Measurements from ENCODE around the gene KCNIP3. TPM values are rescaled to one million over a fixed set of nuclear protein-coding genes. Genes with fewer than 3 reads are reported as not detected.

The KCNIP3 gene
- total RNA-seq, 1 donor from 2014 or later, result 27.5 TPM

DNA sequence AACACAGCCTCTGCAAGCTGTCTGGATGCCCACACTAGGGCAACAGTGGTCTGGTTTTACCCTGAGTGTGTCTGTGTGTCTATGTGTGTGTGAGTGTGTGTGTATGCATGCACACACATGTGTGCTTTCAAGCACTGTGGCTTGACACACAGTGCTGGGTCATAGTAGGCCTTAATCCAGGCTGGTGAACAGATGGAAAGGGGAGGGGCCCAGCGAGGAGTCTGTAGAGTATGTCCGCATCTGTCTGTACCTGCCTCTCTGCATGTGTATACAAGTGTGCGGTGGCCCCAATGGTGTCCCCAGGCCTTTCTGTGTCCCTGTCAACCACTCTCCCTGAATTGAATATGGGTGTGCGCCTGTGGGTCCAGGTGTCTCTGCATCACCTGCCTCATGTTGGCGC lies 9.3 kb upstream of the KCNIP3 start:
- Histone ChIP-seq H3K27me3 (no peaks in the 10 kb centered on the region), H3K9me3 (no peaks in the 10 kb centered on the region), H3K36me3 (peaks cover 0 to 6% of the 10 kb centered on the region in 2 donors), H3K4me3 (no peak overlapping the region), H3K27ac (no peak overlapping the region), H3K4me1 (no peaks in the 10 kb centered on the region)
- no peak for DNase-seq (ENCODE audit: extremely low spot score in 2 of 2)
- intact Hi-C loops (cut with DNase I), result no loop called here
- TF ChIP-seq POLR2AphosphoS5 (IDR thresholded peaks at IDR 0.05; ENCODE audit: insufficient read depth in 1 of 2, low read depth in 1 of 2) (no peak), CTCF (IDR thresholded peaks at IDR 0.05) (no peak), POLR2A (IDR thresholded peaks at IDR 0.05) (no peak)

DNA sequence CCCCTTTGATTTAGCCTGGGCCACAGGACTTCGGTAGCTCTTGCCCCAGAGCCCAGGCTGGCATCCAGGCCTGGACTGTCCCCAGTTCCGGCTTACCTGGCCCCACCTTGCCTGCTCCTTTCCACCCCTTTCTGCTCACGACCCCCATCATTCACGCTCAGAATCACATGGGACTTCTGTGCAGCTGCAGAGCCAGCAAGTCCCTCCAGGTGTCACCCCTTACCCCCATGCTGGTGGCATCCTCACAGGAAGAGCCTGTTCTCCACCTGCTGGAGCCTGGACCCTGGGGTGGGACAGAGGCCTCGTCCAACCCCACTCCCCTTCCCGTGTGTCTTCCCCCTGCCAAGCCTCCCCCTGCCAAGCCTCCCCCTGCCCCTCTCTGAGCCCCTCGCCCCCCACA lies 7.9 kb upstream of the KCNIP3 start:
- peaks cover 0 to 6% of the 10 kb centered on the region in 2 donors for H3K36me3 ChIP-seq

GRCh38 chr2:95291222-95291621 lies 5.9 kb upstream of the KCNIP3 start:
- H3K36me3 ChIP-seq, result peaks cover 0 to 6% of the 10 kb centered on the region in 2 donors
- intact Hi-C loops (cut with DNase I), result loop anchor here (5.0 kb wide), 1 partner anchor 74 kb away; no protein-coding TSS in a partner anchor
- no peaks in the 10 kb centered on the region for H3K27me3 ChIP-seq

More for the DNA sequence above, 7.9 kb upstream of the KCNIP3 start:
- H3K4me1 ChIP-seq, result no peaks in the 10 kb centered on the region
- intact Hi-C loops (cut with DNase I), result no loop called here
- TF ChIP-seq POLR2AphosphoS5 (IDR thresholded peaks at IDR 0.05; ENCODE audit: insufficient read depth in 1 of 2, low read depth in 1 of 2) (no peak), POLR2A (IDR thresholded peaks at IDR 0.05) (no peak), CTCF (IDR thresholded peaks at IDR 0.05) (no peak)
- no peaks in the 10 kb centered on the region for H3K9me3 ChIP-seq
- H3K27ac ChIP-seq, result no peak overlapping the region
- DNase-seq (ENCODE audit: extremely low spot score in 2 of 2), result no peak
- no peak overlapping the region for H3K4me3 ChIP-seq
- H3K27me3 ChIP-seq, result no peaks in the 10 kb centered on the region

GRCh38 chr2:95292623-95293260 lies 4.4 kb upstream of the KCNIP3 start:
- intact Hi-C loops (cut with DNase I), result loop anchor here (5.0 kb wide), 1 partner anchor 75 kb away; no protein-coding TSS in a partner anchor
- Histone ChIP-seq H3K4me3 (no peak overlapping the region), H3K9me3 (no peaks in the 10 kb centered on the region), H3K36me3 (peaks cover 0 to 6% of the 10 kb centered on the region in 2 donors), H3K27me3 (no peaks in the 10 kb centered on the region), H3K4me1 (peaks cover 7% of the 10 kb centered on the region), H3K27ac (no peak overlapping the region)
- TF ChIP-seq CTCF (IDR thresholded peaks at IDR 0.05) (no peak), POLR2A (IDR thresholded peaks at IDR 0.05) (no peak), POLR2AphosphoS5 (IDR thresholded peaks at IDR 0.05; ENCODE audit: insufficient read depth in 1 of 2, low read depth in 1 of 2) (no peak)
- no peak for DNase-seq (ENCODE audit: extremely low spot score in 2 of 2)

More at GRCh38 chr2:95291222-95291621, 5.9 kb upstream of the KCNIP3 start:
- TF ChIP-seq POLR2A (IDR thresholded peaks at IDR 0.05), result no peak
- no peak for TF ChIP-seq CTCF (IDR thresholded peaks at IDR 0.05)
- no peak for TF ChIP-seq POLR2AphosphoS5 (IDR thresholded peaks at IDR 0.05; ENCODE audit: insufficient read depth in 1 of 2, low read depth in 1 of 2)
- peaks cover under 1% of the 10 kb centered on the region for H3K4me1 ChIP-seq
- H3K9me3 ChIP-seq, result no peaks in the 10 kb centered on the region
- no peak overlapping the region for H3K27ac ChIP-seq
- no peak for DNase-seq (ENCODE audit: extremely low spot score in 2 of 2)
- H3K4me3 ChIP-seq, result no peak overlapping the region

GRCh38 chr2:95294579-95295250 lies 2.4 kb upstream of the KCNIP3 start:
- DNase-seq (ENCODE audit: extremely low spot score in 2 of 2), result no peak
- H3K27me3 ChIP-seq, result no peaks in the 10 kb centered on the region
- no peaks in the 10 kb centered on the region for H3K9me3 ChIP-seq
- TF ChIP-seq POLR2A (IDR thresholded peaks at IDR 0.05) (no peak), POLR2AphosphoS5 (IDR thresholded peaks at IDR 0.05; ENCODE audit: insufficient read depth in 1 of 2, low read depth in 1 of 2) (no peak), CTCF (IDR thresholded peaks at IDR 0.05) (no peak)
- H3K36me3 ChIP-seq, result peaks cover 0 to 6% of the 10 kb centered on the region in 2 donors
- peaks cover 7% of the 10 kb centered on the region for H3K4me1 ChIP-seq
- no peak overlapping the region for H3K4me3 ChIP-seq
- H3K27ac ChIP-seq, result no peak overlapping the region
- intact Hi-C loops (cut with DNase I), result loop anchor here (5.0 kb wide), 1 partner anchor 77 kb away; no protein-coding TSS in a partner anchor

Measured in vagina (tissue), 2 donors.